ENCODE data around the gene DBNL. TPM values are rescaled to one million over a fixed set of nuclear protein-coding genes. Genes with fewer than 3 reads are reported as not detected.

The DBNL gene
- 158 and 167 TPM in 2 replicates for total RNA-seq

DNA sequence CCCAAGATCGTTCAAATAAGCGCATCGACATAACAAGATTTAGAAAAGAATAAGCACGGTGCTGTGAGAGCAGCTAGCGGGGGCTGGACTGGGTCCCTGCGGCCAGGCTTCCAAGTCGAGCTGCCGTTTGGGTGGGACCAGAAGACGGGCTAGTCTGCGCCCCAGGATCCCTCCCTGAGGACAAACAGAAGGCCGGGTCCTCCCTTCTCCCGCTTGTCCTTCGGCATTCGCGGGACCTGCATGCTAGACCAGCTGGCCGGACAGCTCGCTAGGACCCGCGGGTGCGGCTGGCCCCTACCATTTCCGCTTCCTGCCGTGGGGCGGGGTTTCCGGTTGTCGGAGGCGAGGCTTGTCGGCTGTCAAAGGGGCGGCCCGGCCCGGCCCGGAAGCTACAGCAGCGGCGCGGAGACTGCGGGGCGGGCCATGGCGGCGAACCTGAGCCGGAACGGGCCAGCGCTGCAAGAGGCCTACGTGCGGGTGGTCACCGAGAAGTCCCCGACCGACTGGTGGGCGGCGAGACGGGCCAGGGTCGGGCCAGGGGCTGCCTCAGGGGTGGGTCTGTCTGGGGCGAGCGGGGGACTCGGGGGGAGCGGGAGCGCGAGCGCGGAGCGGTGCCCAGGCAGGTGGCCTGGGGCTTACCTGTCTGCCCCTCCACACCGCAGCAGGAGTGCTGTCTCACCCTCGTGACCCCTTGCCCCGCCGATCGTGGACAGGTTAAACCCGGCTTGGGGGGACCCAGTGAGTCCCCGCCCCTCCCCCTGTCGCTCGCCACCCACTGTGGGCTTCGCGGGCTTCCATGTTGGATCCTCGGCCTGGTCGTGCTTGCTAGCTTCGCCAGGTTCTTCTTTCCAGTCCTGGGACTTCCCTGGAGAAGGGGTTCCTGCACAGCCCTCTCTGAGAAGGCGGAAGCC lies at the start of gene DBNL:
Gene DBNL (plus strand): TSS at position 388 of the 911 bp plus-strand sequence. CDS start 36 bp downstream, at position 424.

GRCh38 chr7:43997532-43997931 lies 47.0 kb upstream of the DBNL start, which contains the start of gene SPDYE1:
TSS of gene SPDYE1 (plus strand) at chr7:43997897. CDS start at chr7:43999950, 2,053 bp downstream.

GRCh38 chr7:44065431-44066110 lies 21.1 kb downstream of the DBNL start, which contains the start of gene PGAM2:
TSS of gene PGAM2 (minus strand) at chr7:44065567. CDS start at chr7:44065529, 38 bp downstream.

DNA sequence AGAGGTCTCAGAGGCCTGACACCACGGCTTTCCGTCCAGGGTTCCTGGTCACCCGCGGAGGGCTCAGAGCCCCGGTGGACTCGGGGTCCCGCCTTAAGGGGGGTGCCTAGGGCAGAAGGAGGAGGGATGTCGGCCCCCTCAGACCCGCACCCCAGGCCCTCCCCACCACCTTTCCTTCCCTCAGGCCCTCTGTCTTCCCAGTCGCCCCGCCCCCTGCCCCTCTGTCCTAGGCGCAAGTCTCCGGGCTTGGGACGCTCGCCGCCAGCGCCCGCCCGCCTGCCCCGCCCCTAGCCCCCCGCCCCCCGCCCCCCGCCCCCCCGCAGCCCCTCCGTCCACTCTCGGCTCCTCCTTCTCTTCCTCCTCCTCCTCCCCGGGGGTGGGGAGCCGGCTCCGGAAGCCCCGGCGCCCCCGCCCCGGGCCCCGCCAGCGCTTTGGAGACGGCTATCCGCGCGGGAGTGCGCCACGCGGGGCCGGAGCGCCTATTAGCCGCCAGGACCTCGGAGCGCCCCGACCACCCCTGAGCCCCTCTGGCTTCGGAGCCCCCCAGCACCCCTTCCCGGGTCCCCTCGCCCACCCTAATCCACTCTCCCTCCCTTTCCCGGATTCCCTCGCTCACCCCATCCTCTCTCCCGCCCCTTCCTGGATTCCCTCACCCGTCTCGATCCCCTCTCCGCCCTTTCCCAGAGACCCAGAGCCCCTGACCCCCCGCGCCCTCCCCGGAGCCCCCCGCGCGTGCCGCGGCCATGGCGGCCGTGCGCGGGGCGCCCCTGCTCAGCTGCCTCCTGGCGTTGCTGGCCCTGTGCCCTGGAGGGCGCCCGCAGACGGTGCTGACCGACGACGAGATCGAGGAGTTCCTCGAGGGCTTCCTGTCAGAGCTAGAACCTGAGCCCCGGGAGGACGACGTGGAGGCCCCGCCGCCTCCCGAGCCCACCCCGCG lies 59.7 kb downstream of the DBNL start, which contains the start of gene AEBP1:
Gene AEBP1 (plus strand): TSS at position 423 of the 937 bp plus-strand sequence. CDS start 321 bp downstream, at position 744.

Other genes with a start within 250 kb of the DBNL start
- 85.0 and 89.0 TPM in 2 replicates for gene MRPS24, start 175.2 kb upstream of the DBNL start, total RNA-seq
- 20.5 and 35.4 TPM in 2 replicates for gene URGCP, start 138.1 kb upstream of the DBNL start, total RNA-seq
- gene UBE2D4, start 118.3 kb upstream of the DBNL start, total RNA-seq: 6.8 and 7.4 TPM in 2 replicates
- not detected in 2 replicates for gene SPDYE1, start 46.8 kb upstream of the DBNL start, total RNA-seq
- gene PGAM2, start 20.9 kb downstream of the DBNL start, total RNA-seq: not detected in 2 replicates
- 6.8 and 8.2 TPM in 2 replicates for gene POLM, start 37.8 kb downstream of the DBNL start, total RNA-seq
- 4.7 and 5.8 TPM in 2 replicates for gene AEBP1, start 59.6 kb downstream of the DBNL start, total RNA-seq
- 75.7 and 83.1 TPM in 2 replicates for gene POLD2, start 78.8 kb downstream of the DBNL start, total RNA-seq
- gene MYL7, start 96.6 kb downstream of the DBNL start, total RNA-seq: not detected in 2 replicates
- gene GCK, start 144.7 kb downstream of the DBNL start, total RNA-seq: 0.15 and 1.3 TPM in 2 replicates
- 91.6 and 114 TPM in 2 replicates for gene YKT6, start 156.3 kb downstream of the DBNL start, total RNA-seq